Activated CD4-positive, alpha-beta T cell treated with anti-CD3 and anti-CD28 coated beads, Interleukin-2, amount 50 U/mL, for 48 hours (primary cell): ENCODE results near the gene CDRT15.
"Not testable (repeated sequence)": the region's sequence is repeated elsewhere in the genome, so short reads cannot be mapped to it uniquely, and the experiment has no call there.

Source experiments
- DNase-seq, 2 experiments: peaks; one replicate each; pipeline ENCODE4 v3.0.0-alpha.2; 2020

CDRT15 gene

DNA sequence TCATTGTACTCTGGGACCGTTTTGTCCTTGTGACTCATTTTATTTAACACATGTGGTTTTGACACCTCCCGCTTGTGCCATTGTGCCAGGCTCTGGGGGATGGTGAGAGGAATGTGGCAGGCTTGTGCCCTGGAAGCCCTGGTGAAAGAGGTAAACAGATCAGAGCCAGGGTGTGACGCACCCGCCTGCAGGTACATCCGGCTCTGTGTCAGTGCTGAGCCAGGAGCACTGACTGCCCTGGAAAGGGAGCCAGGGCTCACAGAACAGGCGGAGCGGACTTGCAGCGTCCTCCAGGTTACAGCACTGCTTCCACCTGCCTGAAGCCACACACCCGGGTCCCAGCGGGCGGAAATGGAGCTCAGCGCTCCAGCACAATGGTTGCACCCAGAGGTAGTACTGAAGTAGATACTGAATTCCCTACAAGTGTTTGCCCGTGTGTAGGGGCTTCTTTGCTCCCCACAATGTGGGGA is 30.6 kb downstream of the CDRT15 start:
- peak; percentile 46 to 64 for DNase-seq

DNA sequence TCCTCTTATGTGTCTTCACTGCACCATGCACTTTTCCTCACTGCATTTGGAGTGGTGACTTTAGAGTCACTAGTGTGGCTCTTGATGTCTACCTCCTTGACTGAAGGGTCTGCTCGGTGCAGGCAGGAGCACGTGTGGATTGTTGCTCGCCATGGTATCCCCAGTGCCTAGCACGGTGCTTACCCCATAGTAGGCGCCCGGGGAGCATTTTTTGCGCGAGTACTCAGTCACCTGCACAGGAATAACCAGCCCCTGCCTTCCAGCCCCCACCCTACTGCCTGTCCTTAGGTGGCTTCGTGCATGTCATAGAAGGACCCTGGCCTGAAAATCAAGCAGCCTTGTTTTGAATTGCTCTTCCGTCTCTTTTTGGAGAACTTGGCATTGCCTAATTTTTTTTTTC is 31.3 kb downstream of the CDRT15 start:
- DNase-seq, result no peak

DNA sequence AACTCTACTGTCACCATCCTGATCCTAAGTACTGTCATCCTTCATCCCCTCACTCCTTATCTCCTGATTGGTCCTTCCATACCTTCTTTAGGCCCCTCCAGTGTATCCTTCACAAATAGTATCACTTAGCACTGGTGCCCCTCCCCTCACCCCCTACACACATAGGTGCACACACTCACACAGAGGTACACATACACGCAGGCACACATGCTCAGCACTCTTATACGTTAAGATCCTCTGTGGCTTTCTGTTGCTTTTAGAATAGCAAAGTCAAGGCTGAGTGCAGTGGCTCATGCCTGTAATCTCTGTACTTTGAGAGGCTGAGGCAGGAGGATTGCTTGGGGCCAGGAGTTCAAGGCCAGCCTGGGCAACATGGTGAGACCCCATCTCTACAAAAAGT is 32.1 kb downstream of the CDRT15 start:
- no peak for DNase-seq

- DNase-seq, result no peak
Observed at GRCh38 chr17:14204084-14204483, 32.6 kb downstream of the CDRT15 start.

DNA sequence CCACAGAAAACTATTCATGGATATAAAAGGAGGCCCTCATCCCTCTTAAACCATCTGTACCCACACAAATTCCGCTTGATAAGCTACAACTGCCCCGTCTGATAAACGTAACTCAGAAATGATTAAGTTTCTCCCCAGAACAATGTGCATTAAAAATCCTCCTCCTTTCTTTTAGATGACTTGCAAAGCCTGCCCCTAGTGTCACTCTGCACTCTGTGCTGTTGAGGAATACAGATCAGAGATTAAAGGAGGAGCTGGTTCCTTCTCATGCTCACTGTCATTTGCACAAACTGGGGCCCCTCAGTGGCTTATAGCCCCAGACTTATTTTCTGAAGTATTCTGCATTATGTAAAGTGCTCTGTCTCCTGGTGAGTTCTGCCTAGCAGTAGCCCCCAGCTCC is 33.3 kb downstream of the CDRT15 start:
- peak in 1 of 2 experiments; percentile 41 for DNase-seq

DNA sequence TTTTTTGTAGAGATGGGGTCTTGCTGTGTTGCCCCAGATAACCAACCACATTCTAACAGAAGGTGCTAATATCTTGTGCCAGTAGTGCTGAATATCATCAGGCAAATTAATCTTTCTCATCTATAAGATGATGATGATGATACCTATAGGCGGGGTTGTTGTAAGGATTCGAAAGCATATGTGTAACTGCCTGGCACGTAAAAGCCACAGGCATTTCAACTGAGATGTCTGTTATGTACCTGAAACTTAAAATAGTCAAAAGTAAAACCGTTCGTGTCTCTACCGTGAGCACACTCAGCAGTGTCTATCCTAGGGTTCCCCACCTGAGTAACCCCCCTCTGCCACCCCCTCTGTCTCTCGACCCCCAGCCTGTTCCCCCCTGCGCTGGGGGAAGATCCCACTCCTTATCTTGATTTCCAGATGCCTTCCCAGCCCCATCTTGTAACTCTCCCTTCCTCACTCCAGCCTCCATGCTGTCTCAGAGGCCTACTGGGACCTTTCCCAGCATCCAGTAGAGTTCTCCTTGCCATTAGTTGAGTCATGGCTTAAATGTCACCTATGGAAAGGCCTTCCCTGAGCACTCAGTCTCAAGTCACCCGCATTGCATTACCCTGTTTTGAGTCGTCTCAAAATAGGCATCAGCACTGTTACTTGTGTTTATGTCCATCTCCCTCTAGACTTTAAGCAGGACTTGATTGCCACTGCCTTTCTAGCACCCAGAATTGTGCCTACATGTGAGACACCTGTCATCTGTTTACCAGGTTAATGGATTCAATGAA is 34.1 kb downstream of the CDRT15 start:
- no peak for DNase-seq

GRCh38 chr17:14201988-14202380 is 34.7 kb downstream of the CDRT15 start:
- no peak for DNase-seq

DNA sequence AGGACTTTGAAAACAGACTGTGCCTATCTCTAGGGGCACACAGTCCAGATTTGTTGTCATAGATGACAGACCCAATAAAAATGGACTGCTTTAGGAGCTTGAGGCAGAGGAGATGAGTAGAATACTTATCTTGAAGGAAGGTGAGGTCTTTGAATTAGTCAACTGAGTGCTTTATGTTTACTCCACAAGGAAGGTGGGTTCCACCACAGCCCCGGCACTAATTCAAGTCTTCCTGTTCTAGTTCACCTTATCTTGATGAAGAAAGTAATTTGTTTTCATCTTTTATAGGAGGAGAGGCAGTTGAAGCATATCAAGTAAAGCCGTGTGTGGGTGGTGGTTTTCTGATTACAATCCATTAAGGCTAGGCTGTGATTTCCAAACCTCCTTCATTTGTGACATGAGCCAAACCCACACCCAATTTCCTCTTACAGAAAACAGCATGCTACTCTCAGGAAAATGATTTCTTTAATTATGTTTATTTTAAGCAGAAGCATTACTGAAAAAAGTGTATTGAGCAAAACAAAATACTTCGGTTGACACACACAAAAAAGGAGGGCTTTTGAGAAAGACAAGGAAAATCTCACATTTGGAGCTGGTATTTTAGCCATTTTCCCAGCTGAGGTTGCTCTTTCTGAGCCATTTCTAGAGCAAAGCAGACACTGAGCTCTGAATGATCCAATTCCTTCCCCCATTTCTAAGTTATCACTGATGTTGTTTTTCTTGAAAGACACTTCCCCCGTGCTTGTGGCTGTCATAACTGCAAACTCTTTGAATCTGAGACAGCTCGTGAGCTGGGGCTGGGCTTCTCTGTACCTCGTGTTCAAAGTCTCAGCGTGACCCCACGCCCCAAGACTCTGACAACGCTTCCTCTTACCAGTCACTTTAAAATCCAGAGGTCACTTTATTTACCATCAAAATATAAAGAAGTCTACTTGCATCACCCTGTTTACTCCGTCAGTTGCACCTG is 35.4 kb downstream of the CDRT15 start:
- peak; percentile 47 to 62 for DNase-seq

DNA sequence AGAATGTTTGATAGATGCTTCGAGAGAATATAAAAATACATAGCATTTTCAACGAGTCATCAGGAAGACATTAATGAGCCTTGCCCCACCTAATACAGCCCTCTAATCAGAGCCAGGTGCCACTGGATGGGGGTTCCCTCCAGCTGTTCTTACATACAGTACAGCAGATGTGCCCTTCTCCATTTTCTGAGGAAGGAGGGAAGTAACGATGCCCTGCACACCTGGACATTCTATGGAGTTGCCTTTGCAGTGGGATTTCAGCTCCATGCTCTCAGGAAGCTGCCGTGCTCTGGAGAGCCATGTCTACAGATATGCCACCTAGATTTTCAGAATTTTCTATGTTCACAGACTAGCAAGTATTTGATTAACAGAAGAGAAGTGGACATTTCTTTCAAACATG is 36.3 kb downstream of the CDRT15 start:
- no peak for DNase-seq

- no peak for DNase-seq
Observed at GRCh38 chr17:14199601-14200000, 37.1 kb downstream of the CDRT15 start.

DNA sequence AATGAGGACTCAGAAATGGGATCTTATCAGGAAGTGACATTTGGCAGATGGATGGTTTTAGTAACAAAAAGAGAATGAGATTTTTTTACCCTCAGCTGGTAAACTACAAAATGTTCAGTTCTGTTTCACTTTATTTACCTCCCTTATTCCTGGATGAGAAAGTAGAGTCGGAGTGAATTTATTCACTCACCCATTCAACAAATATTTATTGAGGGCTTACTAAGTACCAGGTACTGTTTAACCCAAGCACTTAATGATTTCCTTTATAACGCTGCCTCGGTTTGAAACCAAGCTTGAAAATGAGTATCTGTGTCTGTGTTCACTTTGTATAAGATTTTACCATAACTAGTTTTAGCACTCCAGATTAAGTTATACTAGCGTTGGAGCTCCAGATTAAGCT is 38.1 kb downstream of the CDRT15 start:
- no peak for DNase-seq

DNA sequence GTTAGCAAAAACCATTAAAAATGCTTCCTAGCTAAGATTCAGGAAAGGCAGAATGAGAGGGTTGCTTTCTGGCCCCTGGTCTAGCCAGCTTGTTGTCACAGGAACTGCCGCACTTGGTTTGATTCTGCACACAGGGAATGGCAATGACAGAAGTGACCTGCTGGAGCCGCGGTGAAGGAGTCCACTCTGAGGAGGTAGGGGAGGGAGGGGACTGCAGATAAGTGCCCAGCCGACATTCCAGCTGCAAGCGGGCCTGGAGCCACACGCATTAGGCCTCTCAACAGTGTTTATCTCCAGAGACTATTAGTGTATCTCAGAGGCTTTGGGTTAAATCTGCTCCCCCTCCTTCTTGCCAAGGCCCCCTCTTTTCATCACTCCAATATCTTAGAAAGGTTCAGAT is 38.6 kb downstream of the CDRT15 start:
- DNase-seq, result no peak

- peak; percentile 64 to 73 for DNase-seq
Observed at GRCh38 chr17:14197586-14197985, 39.1 kb downstream of the CDRT15 start.

- DNase-seq, result no peak
Observed at GRCh38 chr17:14197057-14197456, 39.6 kb downstream of the CDRT15 start.

DNA sequence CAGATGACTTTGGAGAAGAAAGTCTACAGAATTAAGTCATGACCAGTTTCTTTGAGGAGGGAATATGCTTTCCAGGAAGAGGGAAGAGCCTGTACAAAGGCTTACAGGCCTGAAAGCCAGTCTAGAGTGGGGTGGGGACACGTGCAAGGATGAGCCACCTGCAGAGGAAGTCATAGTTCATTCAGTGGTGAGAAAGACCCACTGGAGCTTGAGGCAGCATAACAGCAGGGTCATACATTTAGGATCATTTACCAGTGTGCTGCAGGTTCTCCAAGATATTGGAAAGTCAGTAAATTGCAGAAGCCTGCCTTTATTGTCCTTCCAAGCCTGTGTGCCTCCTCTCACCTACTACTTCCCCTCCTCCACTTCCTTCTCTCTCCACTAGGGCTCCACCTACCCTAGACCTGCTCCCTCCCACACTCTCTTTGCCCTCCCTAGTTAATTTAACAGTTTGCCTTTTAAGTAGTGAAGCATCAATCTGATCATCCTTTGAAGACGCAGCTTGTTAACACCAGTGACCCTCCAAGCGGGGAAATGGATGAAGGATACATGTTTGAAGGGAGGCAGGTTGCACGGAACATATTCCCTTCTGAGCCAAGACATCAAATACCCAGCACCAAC is 40.2 kb downstream of the CDRT15 start:
- no peak for DNase-seq

GRCh38 chr17:14192636-14193344 is 43.9 kb downstream of the CDRT15 start:
- DNase-seq, result not testable (repeated sequence)

- not testable (repeated sequence) for DNase-seq
Observed at GRCh38 chr17:14192039-14192438, 44.6 kb downstream of the CDRT15 start.

GRCh38 chr17:14191469-14191868 is 45.2 kb downstream of the CDRT15 start:
- DNase-seq, result not testable (repeated sequence)

DNA sequence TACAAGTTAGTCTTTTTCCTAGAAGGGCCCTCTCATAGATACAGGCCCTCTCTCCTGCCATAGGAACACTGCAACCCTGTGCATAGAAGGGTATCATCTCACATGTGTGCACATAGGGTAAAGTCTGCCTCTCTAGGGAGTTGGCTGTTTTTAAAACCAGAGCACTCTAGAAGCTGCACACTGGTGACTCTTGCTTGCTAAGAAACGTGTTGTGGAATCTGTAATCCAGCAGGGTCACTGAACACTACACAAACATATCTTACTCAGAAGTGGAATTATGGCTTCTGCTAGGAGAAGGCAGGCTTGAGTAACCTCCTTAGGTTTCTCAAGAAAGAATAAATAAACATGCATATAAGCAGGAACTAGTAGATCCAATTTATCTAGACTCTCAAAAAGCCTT is 45.9 kb downstream of the CDRT15 start:
- DNase-seq, result not testable (repeated sequence)

GRCh38 chr17:14186443-14186842 is 50.2 kb downstream of the CDRT15 start:
- not testable (repeated sequence) for DNase-seq
